LNCAP (cell line): ENCODE data around the gene MAGI1.

Source experiments
- TF ChIP-seq, protein P1 (sequence below): fragments of 450-650 bp; IDR thresholded peaks from 2 replicates; pipeline ENCODE4 v1.5.1; 2017; ENCODE audit warnings: mild to moderate bottlenecking

MAGI1 gene

GRCh38 chr3:65786890-65787289 is 251.8 kb downstream of the MAGI1 start:
- TF ChIP-seq, protein P1, sequence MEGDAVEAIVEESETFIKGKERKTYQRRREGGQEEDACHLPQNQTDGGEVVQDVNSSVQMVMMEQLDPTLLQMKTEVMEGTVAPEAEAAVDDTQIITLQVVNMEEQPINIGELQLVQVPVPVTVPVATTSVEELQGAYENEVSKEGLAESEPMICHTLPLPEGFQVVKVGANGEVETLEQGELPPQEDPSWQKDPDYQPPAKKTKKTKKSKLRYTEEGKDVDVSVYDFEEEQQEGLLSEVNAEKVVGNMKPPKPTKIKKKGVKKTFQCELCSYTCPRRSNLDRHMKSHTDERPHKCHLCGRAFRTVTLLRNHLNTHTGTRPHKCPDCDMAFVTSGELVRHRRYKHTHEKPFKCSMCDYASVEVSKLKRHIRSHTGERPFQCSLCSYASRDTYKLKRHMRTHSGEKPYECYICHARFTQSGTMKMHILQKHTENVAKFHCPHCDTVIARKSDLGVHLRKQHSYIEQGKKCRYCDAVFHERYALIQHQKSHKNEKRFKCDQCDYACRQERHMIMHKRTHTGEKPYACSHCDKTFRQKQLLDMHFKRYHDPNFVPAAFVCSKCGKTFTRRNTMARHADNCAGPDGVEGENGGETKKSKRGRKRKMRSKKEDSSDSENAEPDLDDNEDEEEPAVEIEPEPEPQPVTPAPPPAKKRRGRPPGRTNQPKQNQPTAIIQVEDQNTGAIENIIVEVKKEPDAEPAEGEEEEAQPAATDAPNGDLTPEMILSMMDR = no peak

GRCh38 chr3:65785065-65785645 is 253.6 kb downstream of the MAGI1 start:
- TF ChIP-seq, protein P1 = peak; percentile 81

DNA sequence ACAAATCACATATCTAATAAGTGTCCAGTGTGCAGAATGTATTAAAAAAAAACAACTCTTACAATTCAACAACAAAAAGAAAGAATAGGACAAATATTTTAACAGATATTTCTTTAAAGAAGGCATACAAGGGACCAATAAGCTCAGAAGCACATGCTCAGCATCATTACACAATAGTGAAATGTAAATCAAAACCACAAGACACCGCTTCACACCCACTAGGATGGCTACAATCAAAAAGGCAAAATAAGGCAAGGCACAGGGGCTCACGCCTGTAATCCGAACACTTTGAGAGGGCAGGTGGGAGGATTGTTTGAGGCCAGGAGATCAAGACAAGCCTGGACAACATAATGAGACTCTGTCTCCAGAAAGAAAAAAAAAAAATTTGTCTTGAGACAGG is 255.6 kb downstream of the MAGI1 start:
- TF ChIP-seq, protein P1 = no peak

- TF ChIP-seq, protein P1 = no peak
Measured at GRCh38 chr3:65781594-65781993, 257.1 kb downstream of the MAGI1 start.

DNA sequence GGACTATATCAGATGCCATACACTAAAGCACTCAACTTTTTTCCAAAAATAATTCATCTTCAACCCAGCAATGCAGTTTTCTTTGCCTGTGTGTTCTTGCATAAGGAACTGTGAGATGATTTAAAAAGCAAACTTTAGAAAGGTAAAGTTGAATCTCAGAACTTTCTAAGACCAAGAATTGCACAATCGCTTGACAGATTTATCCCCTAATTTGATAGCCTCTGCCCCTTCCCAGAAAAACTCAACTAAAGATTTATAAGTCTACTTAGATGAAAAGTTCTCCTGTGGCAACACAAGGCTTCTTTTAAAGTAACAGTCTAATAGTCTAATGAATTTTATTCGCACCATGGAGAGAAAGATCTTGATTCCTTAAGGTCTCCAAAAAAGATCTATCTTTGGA is 259.3 kb downstream of the MAGI1 start:
- TF ChIP-seq, protein P1 = no peak

DNA sequence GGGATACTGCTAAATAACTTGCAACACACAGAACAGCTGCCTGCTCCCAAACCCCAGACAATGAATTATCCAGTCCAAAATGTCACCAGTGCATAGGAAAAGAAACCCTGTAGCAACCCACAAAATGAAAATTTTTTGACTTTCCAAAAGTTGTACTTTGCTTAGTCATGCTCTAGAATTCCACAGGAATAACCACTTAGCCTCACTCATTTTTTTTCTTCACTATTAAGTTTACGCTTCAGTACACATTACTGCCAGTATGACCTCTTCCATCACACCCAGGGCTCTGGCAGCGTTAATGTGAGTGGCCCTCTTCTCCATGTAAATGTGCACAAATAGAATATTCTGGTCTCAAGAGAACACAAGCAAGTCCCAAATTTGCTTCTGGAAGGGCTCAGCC is 259.8 kb downstream of the MAGI1 start:
- TF ChIP-seq, protein P1 = no peak

DNA sequence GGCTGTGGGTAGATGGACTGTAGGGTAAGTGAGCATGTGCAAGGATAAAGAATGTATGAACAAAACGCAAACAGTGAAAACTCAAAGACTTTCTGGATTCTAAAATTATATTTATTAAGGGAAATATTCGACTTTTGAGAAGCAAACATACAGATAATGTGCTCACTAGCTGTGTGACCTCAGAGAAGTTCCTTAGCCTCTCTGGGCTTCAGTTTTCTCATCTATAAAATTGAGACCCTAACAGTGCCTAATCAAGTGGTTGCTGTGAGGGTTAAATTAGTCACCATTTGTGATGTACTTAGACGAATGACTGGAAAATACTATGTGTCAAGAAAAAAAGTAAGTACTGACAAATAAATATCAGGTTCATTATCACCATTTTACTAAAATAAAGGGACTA is 261.7 kb downstream of the MAGI1 start:
- TF ChIP-seq, protein P1 = no peak

DNA sequence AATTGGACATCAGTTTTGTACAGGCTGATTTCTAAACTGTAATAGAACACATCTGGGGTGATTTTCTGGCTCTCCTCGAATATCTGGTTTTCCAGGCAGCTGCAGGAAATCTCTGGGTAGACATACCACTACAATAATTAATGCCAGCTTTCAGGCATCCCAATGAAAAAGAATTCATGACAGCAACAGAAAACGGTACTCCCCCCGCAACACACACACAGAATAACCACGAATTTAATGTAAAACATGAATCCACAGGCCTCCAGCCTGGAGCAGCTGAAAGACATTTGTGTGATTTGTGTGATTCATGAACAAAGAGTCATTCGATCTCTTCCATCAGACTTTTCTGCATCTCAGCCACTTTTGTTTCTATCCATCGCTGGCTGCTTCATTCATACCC is 262.2 kb downstream of the MAGI1 start:
- TF ChIP-seq, protein P1 = no peak
